SK-N-SH (cell line): ENCODE results near the gene GPR3. TPM values are rescaled to one million over a fixed set of nuclear protein-coding genes. Genes with fewer than 3 reads are reported as not detected.

Experiments
- CTCF ChIA-PET: fragments of 300-600, 350-600 bp; formaldehyde crosslinking; extraction: SDS; loops from one replicate; lab custom pipeline; 2021; lab: Yijun Ruan, JAX
- POLR2A ChIA-PET: fragments of 350-600 bp; sonication (Branson Sonifier 250); formaldehyde crosslinking; extraction: SDS; loops from one replicate; lab custom pipeline; 2020; ENCODE audit warnings: antibody characterized with exemption, inconsistent platforms; lab: Yijun Ruan, JAX
- DNase-seq: peaks from one replicate; pipeline ENCODE4 v3.0.0; 2012
- H2AFZ ChIP-seq: fragments of 200-600 bp; sonication (generic); 2 replicates; pipeline ENCODE4 v1.8.1; 2016; ENCODE audit warnings: antibody characterized with exemption, mild to moderate bottlenecking, low read depth
- H3F3A ChIP-seq: fragments of 200-600 bp; sonication (generic); replicated peaks from 2 replicates; pipeline ENCODE3; 2016; ENCODE audit warnings: antibody characterized with exemption, mild to moderate bottlenecking; ENCODE audit not compliant: insufficient read depth
- H3K27ac ChIP-seq, 2 experiments: fragments of 200-500 bp in 1 of 2; fragments of 200-600 bp in 1 of 2; sonication (Bioruptor generic) in 1 of 2; sonication (generic), shearing (Covaris generic) in 1 of 2; 2 replicates each; pipeline versions ENCODE4 v1.5.1 to v1.6.1; 2014 to 2016; ENCODE audit warnings: low read depth in 2 of 2, inconsistent platforms in 1 of 2, low read length in 1 of 2, mild to moderate bottlenecking in 1 of 2, mixed read lengths in 1 of 2
- H3K27me3 ChIP-seq: fragments of 200-600 bp; sonication (generic), shearing (Covaris generic); 2 replicates; pipeline ENCODE4 v1.6.1; 2016; ENCODE audit warnings: mixed run types; ENCODE audit not compliant: insufficient read depth
- H3K36me3 ChIP-seq, 2 experiments: fragments of 200-500 bp in 1 of 2; fragments of 200-600 bp in 1 of 2; sonication (Bioruptor generic) in 1 of 2; sonication (generic) in 1 of 2; replicated peaks in 1 of 2; 2 replicates each; pipeline versions ENCODE3 to v1.5.1; 2014 to 2016; ENCODE audit warnings: low read length in 1 of 2, mild to moderate bottlenecking in 1 of 2; ENCODE audit not compliant: insufficient read depth in 2 of 2, control insufficient read depth in 1 of 2
- H3K4me1 ChIP-seq, 2 experiments: fragments of 200-500 bp in 1 of 2; fragments of 200-600 bp in 1 of 2; sonication (Bioruptor generic) in 1 of 2; sonication (generic), shearing (Covaris generic) in 1 of 2; 2 replicates each; pipeline versions ENCODE4 v1.5.1 to v1.6.1; 2014 to 2016; ENCODE audit warnings: low read depth in 1 of 2, low read length in 1 of 2, mixed run types in 1 of 2; ENCODE audit not compliant: insufficient read depth in 2 of 2, control insufficient read depth in 1 of 2
- H3K4me2 ChIP-seq: fragments of 200-600 bp; sonication (generic), shearing (Covaris generic); 2 replicates; pipeline ENCODE4 v1.6.1; 2017; ENCODE audit warnings: mixed run types
- H3K4me3 ChIP-seq, 2 experiments: fragments of 200-500 bp in 1 of 2; fragments of 200-600 bp in 1 of 2; sonication (Bioruptor generic) in 1 of 2; sonication (generic), shearing (Covaris generic) in 1 of 2; 2 replicates each; pipeline versions ENCODE4 v1.5.1 to v1.8.1; 2014 to 2016; ENCODE audit warnings: low read depth in 2 of 2, inconsistent platforms in 1 of 2, low read length in 1 of 2, mild to moderate bottlenecking in 1 of 2, mixed read lengths in 1 of 2, moderate library complexity in 1 of 2
- H3K79me2 ChIP-seq: fragments of 200-600 bp; sonication (generic); 2 replicates; pipeline ENCODE4 v1.8.1; 2017; ENCODE audit warnings: mild to moderate bottlenecking; ENCODE audit not compliant: insufficient read depth
- H3K9ac ChIP-seq: fragments of 200-600 bp; sonication (generic); 2 replicates; pipeline ENCODE4 v1.6.1; 2017; ENCODE audit warnings: mixed run types
- H3K9me2 ChIP-seq: fragments of 200-600 bp; sonication (generic); 2 replicates; pipeline ENCODE4 v1.6.1; 2017; ENCODE audit warnings: mixed run types
- H3K9me3 ChIP-seq: fragments of 200-600 bp; sonication (generic); 2 replicates; pipeline ENCODE4 v1.6.1; 2017; ENCODE audit warnings: mixed run types, mild to moderate bottlenecking, moderate library complexity
- H4K20me1 ChIP-seq: fragments of 200-600 bp; sonication (generic); 2 replicates; pipeline ENCODE4 v1.6.1; 2017; ENCODE audit warnings: mild to moderate bottlenecking, mixed run types; ENCODE audit not compliant: insufficient read depth
- EZH2phosphoT487 ChIP-seq: fragments of 200-600 bp; sonication (generic); IDR thresholded peaks from 2 replicates; pipeline ENCODE4 v1.6.1; 2017; ENCODE audit warnings: low read depth, mixed run types, mild to moderate bottlenecking, antibody characterized with exemption, moderate library complexity, borderline replicate concordance
- GABPA ChIP-seq: IDR thresholded peaks from 2 replicates; pipeline ENCODE4 v1.4.0; 2012; ENCODE audit warnings: low read depth, mild to moderate bottlenecking
- GATA2 ChIP-seq: sonication (generic); formaldehyde crosslinking; IDR thresholded peaks from 2 replicates; pipeline ENCODE4 v1.5.0; 2020; ENCODE audit warnings: mild to moderate bottlenecking, missing genetic modification reagents
- MXI1 ChIP-seq: IDR thresholded peaks from 2 replicates; pipeline ENCODE4 v1.6.1; 2012; ENCODE audit warnings: mild to moderate bottlenecking, low read depth, low read length, improper control_type of control experiment
- RAD21 ChIP-seq: IDR thresholded peaks from 2 replicates; pipeline ENCODE4 v1.6.1; 2012; ENCODE audit warnings: mild to moderate bottlenecking, low read length
- RFX5 ChIP-seq: IDR thresholded peaks from 2 replicates; pipeline ENCODE4 v1.6.1; 2012; ENCODE audit warnings: mild to moderate bottlenecking, improper control_type of control experiment, low read length
- SMC3 ChIP-seq: IDR thresholded peaks from 2 replicates; pipeline ENCODE4 v1.6.1; 2012; ENCODE audit warnings: low read depth, low read length, improper control_type of control experiment
- TAF1 ChIP-seq: IDR thresholded peaks from 2 replicates; pipeline ENCODE4 v1.6.1; 2012; ENCODE audit warnings: low read depth, mild to moderate bottlenecking, low read length, moderate library complexity, borderline replicate concordance
- WGBS: methylation state at CpG from one replicate; pipeline ENCODE4 v1.1.6; 2017; ENCODE audit warnings: low lambda C conversion rate; 5-methylcytosine and 5-hydroxymethylcytosine counted together
- polyA plus RNA-seq, 3 experiments: library from polyadenylated mRNA; depleted of rRNA; stranded (reverse); fragments of >200 nt; gene quantifications; 2 replicates each; pipeline ENCODE4 v1.2.3, GENCODE V29; 2012

Gene GPR3
- polyA plus RNA-seq, 1 of the 3 experiments (the other 2 are of a cell fraction): 6.0 TPM

DNA sequence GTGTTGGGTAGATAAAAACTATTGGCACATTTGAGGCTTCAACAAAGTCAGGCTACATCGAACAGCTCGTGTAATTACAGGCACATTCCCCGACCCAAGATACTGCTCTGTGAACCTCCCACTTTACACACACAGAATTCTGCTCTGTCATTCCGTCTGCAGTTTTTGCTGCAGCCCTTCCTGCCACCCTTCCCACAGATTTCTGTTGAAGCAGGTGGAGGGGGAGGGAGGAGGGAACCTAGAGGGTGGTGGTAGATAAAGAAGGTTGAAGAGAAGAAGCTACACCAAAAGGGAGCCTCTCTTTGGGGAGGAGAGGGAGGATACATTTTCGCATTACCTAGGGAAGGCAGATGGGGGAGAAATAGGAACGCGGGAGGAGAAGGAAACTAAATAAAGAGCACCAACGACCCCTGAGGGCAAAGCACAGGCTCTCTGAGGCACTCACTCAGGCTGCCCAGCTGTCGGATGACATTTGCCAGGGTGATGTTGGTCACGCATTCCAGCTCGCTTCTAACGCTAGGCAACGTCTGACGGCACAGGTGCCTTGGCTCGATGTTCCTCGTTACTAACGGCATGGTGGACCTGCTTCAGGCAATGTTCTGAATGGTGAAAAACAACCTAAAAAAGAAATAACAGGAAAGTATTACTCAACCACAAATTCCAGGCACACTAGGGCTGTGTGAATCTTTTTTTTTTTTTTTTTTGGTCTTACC, 36.0 kb downstream of the GPR3 start:
- Histone ChIP-seq H4K20me1 (peaks cover 28% of the 10 kb centered on the region), H3K27ac (peak overlapping the region in 1 of 2 experiments; percentile 55; a peak in 2 of 4 replicates), H3K4me1 (peaks cover 0 to 15% of the 10 kb centered on the region in 2 experiments; a peak in 3 of 4 replicates), H3K4me3 (no peak overlapping the region), H3K9me3 (no peaks in the 10 kb centered on the region), H3F3A (peaks cover 3% of the 10 kb centered on the region), H3K4me2 (no peak overlapping the region), H2AFZ (no peak overlapping the region), H3K9ac (no peak overlapping the region), H3K9me2 (no peaks in the 10 kb centered on the region), H3K27me3 (no peaks in the 10 kb centered on the region), H3K79me2 (peaks cover 76% of the 10 kb centered on the region), H3K36me3 (peaks cover 11 to 21% of the 10 kb centered on the region in 2 experiments)
- CTCF ChIA-PET: interaction anchor here (0.7 to 3.3 kb wide), 18 partner anchors 12 to 298 kb away, joined by 3 to 19 read pairs (median 3); partner anchors contain the start of gene FAM76A
- POLR2A ChIA-PET: interaction anchor here (0.7 kb wide), 1 partner anchor 19 kb away, joined by 5 read pairs; no protein-coding TSS in a partner anchor
- peak; percentile 60 for DNase-seq
- WGBS: 78% methylated on average over 17 of the region's 17 CpGs
- 0 out of 2 replicates have a peak, but pooled peaks have one; percentile 14 for TF ChIP-seq RFX5
- TF ChIP-seq TAF1: no peak
- TF ChIP-seq EZH2phosphoT487: no peak
- peak; percentile 40; the same call in 1 of the 2 replicates for TF ChIP-seq MXI1
- TF ChIP-seq RAD21: peak; percentile 55

DNA sequence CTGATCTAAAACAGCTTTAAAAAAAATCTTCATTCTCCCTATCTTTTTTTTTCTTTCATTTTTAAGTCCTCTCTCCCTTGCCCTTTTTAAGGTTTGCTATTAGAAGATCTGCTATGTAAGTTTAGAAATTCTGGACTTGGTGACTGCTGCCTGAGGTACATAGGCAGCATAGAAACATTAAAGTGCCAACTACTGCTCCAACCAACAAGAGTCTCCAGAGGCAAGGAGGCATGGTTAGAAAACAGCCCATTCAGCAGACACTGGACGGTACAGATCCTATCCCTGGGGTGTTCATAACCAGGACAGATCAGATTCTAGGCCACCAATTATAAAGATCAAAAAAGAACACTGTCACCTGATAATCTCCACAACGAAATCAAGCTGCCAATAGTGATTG, 36.6 kb downstream of the GPR3 start:
- Histone ChIP-seq H3K9ac (no peak overlapping the region), H3K9me3 (no peaks in the 10 kb centered on the region), H3F3A (peaks cover 3% of the 10 kb centered on the region), H3K36me3 (peaks cover 11 to 21% of the 10 kb centered on the region in 2 experiments), H3K27ac (peak overlapping the region in 1 of 2 experiments; percentile 43; a peak in 2 of 4 replicates), H3K4me3 (no peak overlapping the region), H3K4me2 (no peak overlapping the region), H3K27me3 (no peaks in the 10 kb centered on the region), H3K4me1 (peaks cover 0 to 15% of the 10 kb centered on the region in 2 experiments; a peak in 3 of 4 replicates), H2AFZ (no peak overlapping the region), H4K20me1 (peaks cover 30% of the 10 kb centered on the region), H3K79me2 (peaks cover 76% of the 10 kb centered on the region), H3K9me2 (no peaks in the 10 kb centered on the region)
- DNase-seq: no peak
- 50% methylated on average over 2 of the region's 2 CpGs for WGBS
- CTCF ChIA-PET: interaction anchor here (0.7 to 3.3 kb wide), 14 partner anchors 26 to 297 kb away, joined by 3 to 19 read pairs (median 3); partner anchors contain the start of gene FAM76A
- POLR2A ChIA-PET: interaction anchor here (0.7 kb wide), 1 partner anchor 20 kb away, joined by 5 read pairs; no protein-coding TSS in a partner anchor
- no peak for TF ChIP-seq SMC3
- TF ChIP-seq MXI1: 0 out of 2 replicates have a peak, but pooled peaks have one; percentile 12
- peak; percentile 24; the same call in 1 of the 2 replicates for TF ChIP-seq GATA2

DNA sequence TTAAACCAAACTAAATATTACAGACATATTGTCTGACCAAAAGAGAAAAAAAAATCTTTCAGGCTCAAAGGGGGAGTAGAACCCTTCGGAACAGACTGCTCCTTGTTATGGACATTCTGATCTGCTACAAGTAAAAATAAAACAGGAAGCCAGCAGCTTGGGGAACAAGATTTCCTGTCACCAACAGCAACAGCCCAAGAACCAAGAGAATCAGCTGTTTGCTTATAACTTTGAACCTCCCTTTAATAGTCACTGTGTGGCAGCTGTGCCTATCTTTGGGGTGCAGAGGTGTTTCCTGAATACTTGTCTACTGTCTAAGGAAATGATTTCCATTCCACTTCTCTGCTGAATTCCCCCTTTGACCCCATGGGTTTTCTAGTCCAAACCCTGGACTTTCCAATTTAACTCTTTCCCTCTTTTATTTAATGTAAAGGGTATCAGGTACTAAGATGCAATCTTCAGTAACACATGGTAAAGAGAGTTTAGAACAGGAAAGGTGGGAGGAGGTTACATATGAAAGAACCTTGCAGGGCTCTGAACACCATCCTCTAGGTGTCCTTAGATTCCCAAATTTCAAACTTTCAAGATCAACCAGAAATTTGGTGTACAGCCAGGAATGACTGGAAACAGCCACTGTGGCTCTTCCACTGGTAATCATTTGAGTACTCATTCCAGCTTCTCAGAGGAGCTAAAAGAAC, 38.6 kb downstream of the GPR3 start:
- POLR2A ChIA-PET: no interaction called here
- H2AFZ ChIP-seq: no peak overlapping the region
- CTCF ChIA-PET: interaction anchor here (1.0 to 3.3 kb wide), 3 partner anchors 25 to 174 kb away, joined by 3 to 19 read pairs (median 3); no protein-coding TSS in a partner anchor
- H3K4me1 ChIP-seq: peaks cover 1 to 15% of the 10 kb centered on the region in 2 experiments; a peak in 3 of 4 replicates
- 100% methylated on average over 1 of the region's 1 CpG for WGBS
- H3K36me3 ChIP-seq: peaks cover 11 to 12% of the 10 kb centered on the region in 2 experiments
- no peak overlapping the region for H3K9ac ChIP-seq
- no peaks in the 10 kb centered on the region for H3K9me3 ChIP-seq
- no peak overlapping the region for H3K4me2 ChIP-seq
- H3K9me2 ChIP-seq: no peaks in the 10 kb centered on the region
- 0 out of 2 replicates have a peak, but pooled peaks have one; percentile 13 for TF ChIP-seq RAD21
- no peak for TF ChIP-seq GABPA
- TF ChIP-seq GATA2: no peak
- no peak overlapping the region for H3K4me3 ChIP-seq
- H4K20me1 ChIP-seq: peaks cover 46% of the 10 kb centered on the region
- DNase-seq: no peak
- H3K27ac ChIP-seq: no peak overlapping the region
- H3K27me3 ChIP-seq: no peaks in the 10 kb centered on the region
- peaks cover 3% of the 10 kb centered on the region for H3F3A ChIP-seq
- peaks cover 80% of the 10 kb centered on the region for H3K79me2 ChIP-seq
